ENCODE data around the gene CDK16. TPM values are rescaled to one million over a fixed set of nuclear protein-coding genes. Genes with fewer than 3 reads are reported as not detected.
A peak's percentile ranks its signal among the peaks of the same experiment; 100 is the strongest.

CDK16 gene
- total RNA-seq, 2 experiments from 2014 or later, result 64.3 to 68.8 TPM

DNA sequence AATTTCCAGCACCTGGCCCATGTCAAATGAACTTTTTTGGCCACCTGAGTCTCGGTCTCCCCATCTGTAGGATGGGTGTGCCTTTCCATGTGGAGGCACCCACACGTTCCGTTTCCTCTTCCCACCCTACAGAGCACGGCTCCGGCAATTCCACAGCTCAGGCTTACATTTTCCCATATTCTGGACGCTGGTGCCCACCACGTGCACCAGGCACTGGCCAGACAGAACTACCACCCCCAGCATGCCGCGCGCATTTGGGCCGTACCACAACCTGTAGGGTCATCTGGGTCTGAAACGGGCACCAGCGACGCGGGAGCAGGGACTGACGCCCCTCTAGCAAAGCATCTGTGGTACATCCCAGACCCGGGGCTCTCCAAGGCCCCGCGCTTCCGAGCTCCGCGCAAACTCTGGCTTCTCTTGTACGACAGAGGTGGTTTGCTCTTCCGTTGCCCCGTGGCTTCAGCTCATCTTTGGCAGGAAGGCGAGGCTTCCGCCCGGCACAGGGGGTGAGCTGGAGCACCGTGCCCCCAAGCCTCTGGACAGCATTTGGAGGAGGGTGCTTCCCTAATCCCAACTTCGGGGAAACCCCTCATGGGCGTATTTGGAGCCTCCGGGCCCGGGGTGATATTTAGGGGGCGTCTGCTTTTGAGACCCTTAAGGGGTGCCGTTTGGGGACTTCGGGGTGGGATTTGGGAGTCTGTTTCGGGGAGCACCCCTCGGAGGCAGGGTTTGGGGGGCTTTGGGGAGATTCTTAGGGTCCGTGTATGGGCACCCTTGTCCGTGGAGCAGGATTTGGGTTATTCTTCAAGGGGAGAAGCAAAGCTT is 27.8 kb upstream of the CDK16 start:
- Mint-ChIP-seq H3K9me3 (no peaks in the 10 kb centered on the region), H3K4me3 (peak overlapping the region; percentile 92), H3K27ac (peak overlapping the region; percentile 92), H3K4me1 (ENCODE audit: low read depth) (peaks cover 39% of the 10 kb centered on the region), H3K36me3 (peaks cover 10% of the 10 kb centered on the region), H3K27me3 (no peaks in the 10 kb centered on the region)
- POLR2A ChIA-PET, result interaction anchor here (1.0 to 2.4 kb wide), 6 partner anchors 27 to 333 kb away, joined by 3 to 18 read pairs (median 3); partner anchors contain the start of genes NDUFB11 and RBM10
- DNase-seq, result peak; percentile 90
- CTCF ChIA-PET, result interaction anchor here (1.0 to 2.4 kb wide), 4 partner anchors 46 to 333 kb away, joined by 7 to 18 read pairs (median 12); partner anchors contain the start of genes NDUFB11 and RBM10
- intact Hi-C loops (cut with micrococcal nuclease), result loop anchor here (1.0 to 5.0 kb wide), 2 partner anchors 45 to 462 kb away; partner anchors contain the start of genes ELK1 and RBM10

DNA sequence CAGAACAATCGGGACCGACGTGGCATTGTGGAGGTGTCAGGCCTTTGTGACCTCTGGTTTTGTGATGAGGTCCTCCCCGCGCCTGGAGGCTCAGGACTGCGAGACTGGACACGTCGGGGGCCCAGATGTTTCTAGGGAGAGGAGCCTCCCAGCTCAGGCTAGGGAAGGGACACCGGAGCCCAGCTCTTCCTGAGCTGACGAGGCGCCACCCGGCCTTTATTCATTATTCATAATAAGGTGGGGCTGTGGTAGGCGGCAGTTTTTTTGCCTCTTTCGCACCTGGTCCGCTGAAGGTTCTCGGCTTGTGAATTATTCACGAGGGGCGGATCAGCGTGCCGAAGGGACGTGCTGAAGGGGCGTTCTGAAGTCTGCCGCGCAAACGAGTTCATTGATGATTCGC is 27.1 kb upstream of the CDK16 start:
- peaks cover 14% of the 10 kb centered on the region for H3K36me3 Mint-ChIP-seq

GRCh38 chrX:47191806-47192401 is 26.6 kb upstream of the CDK16 start:
- Mint-ChIP-seq H3K9me3 (no peaks in the 10 kb centered on the region), H3K36me3 (peaks cover 20% of the 10 kb centered on the region), H3K27ac (peak overlapping the region; percentile 92), H3K27me3 (no peaks in the 10 kb centered on the region), H3K4me1 (ENCODE audit: low read depth) (peaks cover 51% of the 10 kb centered on the region), H3K4me3 (peak overlapping the region; percentile 92)
- intact Hi-C loops (cut with micrococcal nuclease), result loop anchor here (2.0 to 5.0 kb wide), 2 partner anchors 331 to 460 kb away; partner anchors contain the start of gene ELK1
- CTCF ChIA-PET, result interaction anchor here (1.5 to 2.4 kb wide), 3 partner anchors 47 to 192 kb away, joined by 7 to 18 read pairs (median 15); partner anchors contain the start of genes NDUFB11 and RBM10
- POLR2A ChIA-PET, result interaction anchor here (1.2 to 2.4 kb wide), 4 partner anchors 26 to 332 kb away, joined by 3 to 18 read pairs (median 7); partner anchors contain the start of genes NDUFB11 and RBM10
- DNase-seq, result no peak

More for the DNA sequence above, 27.1 kb upstream of the CDK16 start:
- Mint-ChIP-seq H3K4me1 (ENCODE audit: low read depth) (peaks cover 46% of the 10 kb centered on the region), H3K27ac (peak overlapping the region; percentile 92), H3K9me3 (no peaks in the 10 kb centered on the region), H3K27me3 (no peaks in the 10 kb centered on the region), H3K4me3 (peak overlapping the region; percentile 92)
- ChIA-PET POLR2A (interaction anchor here (1.0 to 2.4 kb wide), 6 partner anchors 26 to 333 kb away, joined by 3 to 18 read pairs (median 3); partner anchors contain the start of genes NDUFB11 and RBM10), CTCF (interaction anchor here (1.0 to 2.4 kb wide), 4 partner anchors 46 to 332 kb away, joined by 7 to 18 read pairs (median 12); partner anchors contain the start of genes NDUFB11 and RBM10)
- intact Hi-C loops (cut with micrococcal nuclease), result loop anchor here (5.0 kb wide), 1 partner anchor 461 kb away; the partner anchor contains the start of gene ELK1
- DNase-seq, result peak; percentile 63

DNA sequence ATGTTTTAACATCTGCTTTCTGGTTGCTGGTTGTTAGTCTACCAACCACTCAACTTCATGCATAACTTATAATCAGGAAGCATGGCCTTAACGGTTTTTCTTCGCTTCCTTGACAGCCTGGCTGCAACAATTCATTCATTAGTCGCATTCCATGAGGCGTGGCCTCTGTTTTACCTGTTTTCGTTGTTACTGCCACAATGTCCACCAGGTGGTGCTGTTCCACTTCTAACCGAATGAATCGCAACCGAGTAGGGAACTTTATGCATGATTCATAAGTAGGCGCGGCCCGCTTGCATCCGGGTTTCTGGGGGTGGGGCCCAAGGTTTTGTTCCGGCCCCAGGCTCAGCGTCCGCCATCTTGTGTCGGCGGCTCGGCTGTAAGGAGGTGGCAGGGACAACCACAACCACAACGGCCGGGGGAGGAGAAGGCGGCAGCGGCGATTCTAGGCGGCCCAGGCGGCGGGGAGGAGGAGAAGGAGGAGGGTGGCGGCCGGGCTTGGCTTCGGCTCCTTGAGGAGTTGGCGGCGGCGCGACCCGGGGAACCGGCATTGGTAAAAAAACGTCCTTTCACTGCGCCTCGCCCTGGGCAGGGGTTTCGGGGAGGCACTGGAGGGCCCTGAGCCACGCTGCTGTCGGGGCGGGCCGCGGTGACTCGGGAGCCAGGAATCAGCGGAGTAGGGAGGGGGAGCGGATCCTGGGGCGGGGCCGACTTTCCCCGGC is 24.8 kb upstream of the CDK16 start, which contains the start of gene UBA1:
UBA1 (plus strand) TSS at position 355 of the 719 bp plus-strand sequence. CDS start 4,974 bp downstream, outside the sequence.
- H3K27ac Mint-ChIP-seq, result peak within 1 kb of the TSS; percentile 91
- POLR2A ChIA-PET, result interaction anchor here (1.0 to 1.2 kb wide), 2 partner anchors 8 to 12 kb away, joined by 3 to 4 read pairs; no protein-coding TSS in a partner anchor
- H3K36me3 Mint-ChIP-seq, result peaks cover 27% of the 10 kb centered on the region
- H3K4me1 Mint-ChIP-seq (ENCODE audit: low read depth), result peaks cover 54% of the 10 kb centered on the region
- H3K27me3 Mint-ChIP-seq, result no peaks in the 10 kb centered on the region
- CTCF ChIA-PET, result interaction anchor here (1.0 to 1.8 kb wide), 4 partner anchors 190 to 330 kb away, joined by 4 to 12 read pairs (median 6); no protein-coding TSS in a partner anchor
- DNase-seq, result peak; percentile 94
- intact Hi-C loops (cut with micrococcal nuclease), result loop anchor here (1.0 to 5.0 kb wide), 7 partner anchors 25 to 459 kb away; partner anchors contain the start of genes CDK16 and ELK1
- peak within 1 kb of the TSS; percentile 92 for H3K4me3 Mint-ChIP-seq
- no peaks in the 10 kb centered on the region for H3K9me3 Mint-ChIP-seq

DNA sequence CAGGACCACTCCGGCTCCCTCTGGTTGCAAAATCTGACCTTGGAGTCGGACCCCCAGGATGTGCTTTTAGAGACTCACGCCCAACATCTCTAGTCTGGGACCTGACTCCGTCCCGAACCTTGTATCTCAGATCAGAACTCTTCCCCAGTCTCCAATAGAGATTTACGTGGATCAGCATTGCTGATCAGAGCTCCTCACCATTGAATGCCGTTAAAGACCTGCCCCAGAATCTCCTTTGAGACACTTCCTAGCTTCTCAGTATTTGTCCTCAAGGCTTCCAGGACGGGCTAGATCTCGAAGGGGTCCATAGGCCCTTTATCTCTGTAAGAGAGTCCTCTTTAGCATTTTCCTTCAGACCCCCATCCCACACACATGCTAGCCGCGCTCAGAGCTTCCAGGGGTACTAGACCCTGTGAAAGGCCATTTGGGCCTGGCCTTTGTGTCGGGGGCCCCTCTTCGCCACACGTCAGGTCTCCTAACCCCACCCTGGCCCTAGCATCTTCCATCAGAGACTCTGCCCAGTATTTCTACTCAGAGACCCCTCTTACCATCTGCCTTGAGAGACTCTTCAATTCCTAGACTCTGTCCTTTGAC is 24.2 kb upstream of the CDK16 start:
- Mint-ChIP-seq H3K4me3 (peak overlapping the region; percentile 92), H3K4me1 (ENCODE audit: low read depth) (peaks cover 47% of the 10 kb centered on the region), H3K36me3 (peaks cover 31% of the 10 kb centered on the region), H3K9me3 (no peaks in the 10 kb centered on the region), H3K27me3 (no peaks in the 10 kb centered on the region), H3K27ac (peak overlapping the region; percentile 91)
- ChIA-PET POLR2A (interaction anchor here (1.2 to 1.3 kb wide), 2 partner anchors 11 to 41 kb away, joined by 4 to 5 read pairs; no protein-coding TSS in a partner anchor), CTCF (interaction anchor here (1.0 to 1.8 kb wide), 3 partner anchors 190 to 329 kb away, joined by 4 to 7 read pairs (median 5); no protein-coding TSS in a partner anchor)
- no peak for DNase-seq
- intact Hi-C loops (cut with micrococcal nuclease), result loop anchor here (5.0 kb wide), 1 partner anchor 458 kb away; the partner anchor contains the start of gene ELK1

DNA sequence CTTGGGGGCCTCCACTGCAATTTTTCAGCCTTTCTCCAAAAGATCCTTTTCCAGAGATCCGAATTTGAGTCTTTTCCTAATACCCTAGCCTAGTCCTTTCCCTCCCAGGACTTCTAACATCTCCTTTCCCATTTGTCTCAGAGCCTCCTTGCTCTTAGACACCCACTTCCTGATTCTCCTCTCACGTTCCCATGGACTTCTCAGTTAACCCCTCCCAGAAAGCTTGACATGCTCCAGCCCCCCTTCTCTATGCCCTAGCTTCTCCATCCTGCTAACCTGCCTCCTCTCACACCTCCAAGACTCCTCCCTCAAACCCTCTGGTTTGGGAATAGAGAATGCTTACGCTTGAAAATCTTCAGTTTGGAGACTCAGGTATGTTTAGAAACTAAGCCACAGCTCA is 22.4 kb upstream of the CDK16 start:
- H3K27me3 Mint-ChIP-seq, result no peaks in the 10 kb centered on the region
- no peak for DNase-seq
- peak overlapping the region; percentile 92 for H3K4me3 Mint-ChIP-seq
- peaks cover 37% of the 10 kb centered on the region for H3K36me3 Mint-ChIP-seq
- H3K9me3 Mint-ChIP-seq, result no peaks in the 10 kb centered on the region
- CTCF ChIA-PET, result interaction anchor here (0.9 to 1.2 kb wide), 3 partner anchors 19 to 327 kb away, joined by 3 read pairs; no protein-coding TSS in a partner anchor
- H3K4me1 Mint-ChIP-seq (ENCODE audit: low read depth), result peaks cover 42% of the 10 kb centered on the region
- peak overlapping the region; percentile 73 for H3K27ac Mint-ChIP-seq
- POLR2A ChIA-PET, result interaction anchor here (1.1 kb wide), 1 partner anchor 188 kb away, joined by 4 read pairs; no protein-coding TSS in a partner anchor
- intact Hi-C loops (cut with micrococcal nuclease), result no loop called here

DNA sequence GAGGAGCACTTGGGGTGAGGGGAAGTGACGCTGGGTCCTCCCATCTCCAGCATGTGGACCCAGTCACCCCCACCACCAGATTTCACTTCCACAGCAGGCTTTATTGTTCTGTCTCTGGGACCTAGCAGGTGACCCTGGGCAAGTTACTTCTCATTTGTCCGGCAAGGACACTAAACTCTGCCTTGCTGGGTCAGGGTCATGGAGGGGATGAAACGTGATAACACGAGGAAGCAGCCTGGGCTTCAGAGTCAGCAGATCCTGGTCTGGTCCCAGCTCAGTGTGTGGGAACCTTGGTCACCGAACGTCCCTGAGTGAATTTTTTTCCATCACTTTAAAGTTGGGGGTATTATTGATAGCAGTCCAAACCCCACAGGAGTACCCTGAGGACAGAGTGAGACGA is 21.0 kb upstream of the CDK16 start:
- ChIA-PET CTCF (no interaction called here), POLR2A (no interaction called here)
- H3K27me3 Mint-ChIP-seq, result no peaks in the 10 kb centered on the region
- no peak for DNase-seq
- no peaks in the 10 kb centered on the region for H3K9me3 Mint-ChIP-seq
- no peak overlapping the region for H3K4me3 Mint-ChIP-seq
- H3K4me1 Mint-ChIP-seq (ENCODE audit: low read depth), result peaks cover 42% of the 10 kb centered on the region
- peaks cover 48% of the 10 kb centered on the region for H3K36me3 Mint-ChIP-seq
- peak overlapping the region; percentile 73 for H3K27ac Mint-ChIP-seq
- intact Hi-C loops (cut with micrococcal nuclease), result no loop called here

- Mint-ChIP-seq H3K9me3 (no peaks in the 10 kb centered on the region), H3K27ac (peak overlapping the region; percentile 42), H3K4me1 (ENCODE audit: low read depth) (peaks cover 37% of the 10 kb centered on the region), H3K4me3 (no peak overlapping the region), H3K36me3 (peaks cover 48% of the 10 kb centered on the region), H3K27me3 (no peaks in the 10 kb centered on the region)
- ChIA-PET CTCF (no interaction called here), POLR2A (no interaction called here)
- DNase-seq, result no peak
- intact Hi-C loops (cut with micrococcal nuclease), result no loop called here
Measured at GRCh38 chrX:47198026-47198686, 20.3 kb upstream of the CDK16 start.

- H3K36me3 Mint-ChIP-seq, result peaks cover 48% of the 10 kb centered on the region
- intact Hi-C loops (cut with micrococcal nuclease), result no loop called here
- peak overlapping the region; percentile 42 for H3K27ac Mint-ChIP-seq
- ChIA-PET CTCF (no interaction called here), POLR2A (no interaction called here)
- H3K4me3 Mint-ChIP-seq, result no peak overlapping the region
- DNase-seq, result no peak
- no peaks in the 10 kb centered on the region for H3K27me3 Mint-ChIP-seq
- H3K4me1 Mint-ChIP-seq (ENCODE audit: low read depth), result peaks cover 34% of the 10 kb centered on the region
- H3K9me3 Mint-ChIP-seq, result no peaks in the 10 kb centered on the region
Measured at GRCh38 chrX:47198687-47199080, 19.8 kb upstream of the CDK16 start.

DNA sequence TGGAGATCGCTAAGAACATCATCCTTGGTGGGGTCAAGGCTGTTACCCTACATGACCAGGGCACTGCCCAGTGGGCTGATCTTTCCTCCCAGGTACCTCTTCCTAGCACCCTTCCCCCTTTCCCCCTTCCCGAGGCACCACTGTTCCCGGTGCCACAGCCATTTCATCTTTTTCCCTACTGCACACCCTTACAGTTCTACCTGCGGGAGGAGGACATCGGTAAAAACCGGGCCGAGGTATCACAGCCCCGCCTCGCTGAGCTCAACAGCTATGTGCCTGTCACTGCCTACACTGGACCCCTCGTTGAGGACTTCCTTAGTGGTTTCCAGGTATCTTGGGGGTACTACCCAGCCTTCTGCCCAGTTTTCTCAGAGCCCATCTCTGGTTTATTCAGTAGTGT is 19.2 kb upstream of the CDK16 start:
- ChIA-PET POLR2A (no interaction called here), CTCF (no interaction called here)
- Mint-ChIP-seq H3K27ac (no peak overlapping the region), H3K4me3 (no peak overlapping the region), H3K36me3 (peaks cover 51% of the 10 kb centered on the region), H3K9me3 (no peaks in the 10 kb centered on the region), H3K4me1 (ENCODE audit: low read depth) (peaks cover 34% of the 10 kb centered on the region), H3K27me3 (no peaks in the 10 kb centered on the region)
- no peak for DNase-seq
- intact Hi-C loops (cut with micrococcal nuclease), result no loop called here
